ENCODE results near the gene COX6B1. TPM values are rescaled to one million over a fixed set of nuclear protein-coding genes. Genes with fewer than 3 reads are reported as not detected.

COX6B1 gene
- total RNA-seq, 1 donor from 2014 or later = 334 TPM

- Mint-ChIP-seq H3K4me1 (peaks cover 8% of the 10 kb centered on the region), H3K9me3 (no peaks in the 10 kb centered on the region), H3K27me3 (no peaks in the 10 kb centered on the region), H3K27ac (no peak overlapping the region), H3K36me3 (ENCODE audit: low read depth) (peaks cover 68% of the 10 kb centered on the region), H3K4me3 (no peak overlapping the region)
- CTCF ChIA-PET = no interaction called here
- no peak for TF ChIP-seq CTCF (IDR thresholded peaks at IDR 0.05)
- DNase-seq (no peak), ATAC-seq (ENCODE audit: low read depth) (no peak)
- POLR2A ChIA-PET = interaction anchor here (0.6 to 1.1 kb wide), 3 partner anchors 58 to 429 kb away, joined by 3 to 4 read pairs (median 3); no protein-coding TSS in a partner anchor
- intact Hi-C loops (cut with micrococcal nuclease) = no loop called here
Measured at GRCh38 chr19:35655600-35655999, 7.5 kb downstream of the COX6B1 start.

DNA sequence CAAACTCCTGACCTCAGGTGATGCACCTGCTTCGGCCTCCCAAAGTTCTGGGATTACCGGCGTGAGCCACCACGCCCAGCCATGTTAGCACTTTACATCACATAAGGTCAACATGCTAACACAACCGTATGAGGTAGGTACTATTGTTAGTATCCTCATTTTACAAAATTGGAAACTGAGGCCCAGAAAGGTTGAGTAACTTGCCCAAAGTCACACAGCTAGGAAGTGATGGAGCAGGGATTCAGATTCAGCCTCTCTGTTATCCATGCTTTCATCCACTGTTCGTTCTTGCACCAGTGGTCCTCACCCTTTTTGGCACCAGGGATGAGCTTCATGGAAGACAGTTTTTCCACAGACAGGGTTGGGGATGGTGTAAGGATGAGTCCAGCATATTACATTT is 8.6 kb downstream of the COX6B1 start:
- no peak for TF ChIP-seq CTCF (IDR thresholded peaks at IDR 0.05)
- H3K9me3 Mint-ChIP-seq = no peaks in the 10 kb centered on the region
- H3K27me3 Mint-ChIP-seq = no peaks in the 10 kb centered on the region
- ChIA-PET CTCF (no interaction called here), POLR2A (interaction anchor here (1.1 to 1.2 kb wide), 2 partner anchors 8 to 59 kb away, joined by 3 read pairs; partner anchors contain the start of gene COX6B1)
- H3K4me3 Mint-ChIP-seq = no peak overlapping the region
- H3K36me3 Mint-ChIP-seq (ENCODE audit: low read depth) = peaks cover 58% of the 10 kb centered on the region
- peaks cover under 1% of the 10 kb centered on the region for H3K4me1 Mint-ChIP-seq
- ATAC-seq (ENCODE audit: low read depth) = no peak
- no peak overlapping the region for H3K27ac Mint-ChIP-seq
- no peak for DNase-seq
- intact Hi-C loops (cut with micrococcal nuclease) = no loop called here

DNA sequence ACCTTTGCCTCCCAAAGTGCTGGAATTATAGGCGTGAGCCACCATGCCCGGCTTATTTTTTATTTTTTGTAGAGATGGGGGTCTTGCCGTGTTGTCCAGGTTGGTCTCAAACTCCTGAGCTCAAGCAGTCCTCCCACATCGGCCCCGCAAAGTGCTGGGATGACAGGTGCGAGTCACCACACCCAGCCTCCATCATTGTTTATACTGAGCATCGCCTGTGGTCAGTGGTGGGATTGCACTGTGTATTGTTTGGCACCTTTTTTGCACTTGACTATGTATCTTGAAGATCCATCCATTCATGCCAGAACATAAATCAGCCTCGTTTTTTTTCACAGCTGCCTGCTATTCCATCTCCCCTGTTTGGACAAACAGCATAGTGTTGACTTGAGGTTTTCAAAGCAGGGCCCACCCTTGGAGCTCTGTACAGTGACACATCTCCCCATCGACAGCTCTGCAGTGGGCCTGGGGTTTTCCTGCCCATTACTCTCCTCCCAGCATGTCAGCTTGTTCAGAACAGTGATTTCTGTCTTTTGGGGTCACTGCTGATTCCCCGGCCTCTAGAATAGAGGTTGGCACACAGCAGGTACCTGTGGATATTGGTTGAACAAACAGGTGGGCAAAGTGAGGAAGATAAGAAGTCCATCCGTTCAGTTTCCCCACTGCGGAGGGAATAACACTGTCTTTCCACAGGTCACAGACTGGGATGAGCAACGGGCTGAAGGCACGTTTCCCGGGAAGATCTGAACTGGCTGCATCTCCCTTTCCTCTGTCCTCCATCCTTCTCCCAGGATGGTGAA is 10.0 kb downstream of the COX6B1 start:
- no peak overlapping the region for H3K4me3 Mint-ChIP-seq
- intact Hi-C loops (cut with micrococcal nuclease) = no loop called here
- H3K36me3 Mint-ChIP-seq (ENCODE audit: low read depth) = peaks cover 53% of the 10 kb centered on the region
- no peak for TF ChIP-seq CTCF (IDR thresholded peaks at IDR 0.05)
- no peaks in the 10 kb centered on the region for H3K4me1 Mint-ChIP-seq
- H3K27ac Mint-ChIP-seq = no peak overlapping the region
- no peak for DNase-seq
- POLR2A ChIA-PET = interaction anchor here (0.5 to 0.7 kb wide), 2 partner anchors 34 to 187 kb away, joined by 3 to 5 read pairs; no protein-coding TSS in a partner anchor
- H3K27me3 Mint-ChIP-seq = no peaks in the 10 kb centered on the region
- no peaks in the 10 kb centered on the region for H3K9me3 Mint-ChIP-seq
- CTCF ChIA-PET = no interaction called here
- ATAC-seq (ENCODE audit: low read depth) = no peak

DNA sequence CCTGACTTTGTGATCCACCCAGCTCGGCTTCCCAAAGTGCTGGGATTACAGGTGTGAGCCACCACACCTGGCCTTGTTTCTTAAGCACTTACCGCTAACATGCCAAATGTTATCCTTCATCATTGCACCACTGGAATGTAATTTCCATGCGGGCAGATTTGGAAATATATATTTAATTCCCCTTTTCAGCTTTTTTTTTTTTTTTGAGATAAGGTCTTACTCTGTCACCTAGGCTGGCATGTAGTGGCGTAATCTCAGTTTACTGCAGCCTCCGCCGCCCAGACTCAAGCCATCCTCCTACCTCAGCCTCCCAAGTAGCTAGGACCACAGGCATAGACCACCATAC is 13.8 kb downstream of the COX6B1 start:
- no peaks in the 10 kb centered on the region for H3K27me3 Mint-ChIP-seq
- POLR2A ChIA-PET = no interaction called here
- CTCF ChIA-PET = interaction anchor here (0.6 kb wide), 1 partner anchor 697 kb away, joined by 3 read pairs; no protein-coding TSS in a partner anchor
- no peaks in the 10 kb centered on the region for H3K9me3 Mint-ChIP-seq
- peaks cover 22% of the 10 kb centered on the region for H3K36me3 Mint-ChIP-seq (ENCODE audit: low read depth)
- H3K4me3 Mint-ChIP-seq = no peak overlapping the region
- H3K27ac Mint-ChIP-seq = no peak overlapping the region
- no peak for TF ChIP-seq CTCF (IDR thresholded peaks at IDR 0.05)
- intact Hi-C loops (cut with micrococcal nuclease) = no loop called here
- DNase-seq = no peak
- no peak for ATAC-seq (ENCODE audit: low read depth)
- no peaks in the 10 kb centered on the region for H3K4me1 Mint-ChIP-seq

GRCh38 chr19:35663981-35664380 is 15.9 kb downstream of the COX6B1 start:
- no peak for TF ChIP-seq CTCF (IDR thresholded peaks at IDR 0.05)
- POLR2A ChIA-PET = no interaction called here
- intact Hi-C loops (cut with micrococcal nuclease) = no loop called here

More at GRCh38 chr19:35663981-35664380, 15.9 kb downstream of the COX6B1 start:
- no peaks in the 10 kb centered on the region for H3K4me1 Mint-ChIP-seq
- ATAC-seq (ENCODE audit: low read depth) (no peak), DNase-seq (no peak)
- CTCF ChIA-PET = no interaction called here
- no peak overlapping the region for H3K27ac Mint-ChIP-seq
- H3K9me3 Mint-ChIP-seq = no peaks in the 10 kb centered on the region
- H3K36me3 Mint-ChIP-seq (ENCODE audit: low read depth) = peaks cover 7% of the 10 kb centered on the region
- no peak overlapping the region for H3K4me3 Mint-ChIP-seq
- peaks cover under 1% of the 10 kb centered on the region for H3K27me3 Mint-ChIP-seq
